Measurements from ENCODE around the gene RNF113B.

GRCh38 chr13:98219685-98220084 is 42.6 kb upstream of the RNF113B start:
- TF ChIP-seq POLR2A (IDR thresholded peaks at IDR 0.05; ENCODE audit: low read depth) = no peak
- TF ChIP-seq EP300 (IDR thresholded peaks at IDR 0.05) = no peak
- TF ChIP-seq POLR2AphosphoS5 (IDR thresholded peaks at IDR 0.05) = no peak

Measured in esophagus muscularis mucosa (tissue), 3 donors.